Transverse colon (tissue), 4 donors: ENCODE data around the gene RBM5. TPM values are rescaled to one million over a fixed set of nuclear protein-coding genes. Genes with fewer than 3 reads are reported as not detected.

Source experiments
- DNase-seq: peaks from one replicate; pipeline ENCODE4 v3.0.0-alpha.2; 2019
- H3K27ac ChIP-seq, 4 donors: fragments of 200-600 bp; sonication (generic); 2 replicates each; pipeline ENCODE4 v1.5.1; 2016 to 2018; ENCODE audit warnings: inconsistent platforms in 4 of 4
- H3K27me3 ChIP-seq: fragments of 200-600 bp; sonication (generic); 2 replicates; pipeline ENCODE4 v1.5.1; 2017; ENCODE audit warnings: inconsistent platforms
- H3K36me3 ChIP-seq, 4 donors: fragments of 200-600 bp; sonication (generic); 2 replicates each; pipeline ENCODE4 v1.5.1; 2017 to 2019; ENCODE audit warnings: inconsistent platforms in 4 of 4
- H3K4me1 ChIP-seq, 4 donors: fragments of 200-600 bp; sonication (generic); 2 replicates each; pipeline ENCODE4 v1.5.1; 2017 to 2020; ENCODE audit warnings: inconsistent platforms in 4 of 4
- H3K4me3 ChIP-seq, 4 donors: fragments of 200-600 bp; sonication (generic); 1 replicate in 1 of 4; 2 replicates in 3 of 4; pipeline versions ENCODE4 v1.5.1 to v1.6.1; 2017 to 2019; ENCODE audit warnings: inconsistent platforms in 4 of 4
- H3K9me3 ChIP-seq, 2 donors: fragments of 200-600 bp; sonication (generic); 2 replicates each; pipeline ENCODE4 v1.5.1; 2017 to 2019; ENCODE audit warnings: inconsistent platforms in 2 of 2
- CTCF ChIP-seq, 5 experiments: fragments of 200-600 bp in 3 of 5; fragments of 450-650 bp in 2 of 5; sonication (generic) in 3 of 5; IDR thresholded peaks; 1 replicate in 2 of 5; 2 replicates in 3 of 5; pipeline ENCODE4 v1.5.1; 2016 to 2017; ENCODE audit warnings: antibody characterized with exemption in 5 of 5, inconsistent platforms in 3 of 5, mild to moderate bottlenecking in 2 of 5, moderate library complexity in 1 of 5
- EP300 ChIP-seq: sonication (generic); formaldehyde crosslinking; IDR thresholded peaks from one replicate; pipeline ENCODE4 v1.6.1; 2017; ENCODE audit warnings: antibody characterized with exemption, low read depth
- POLR2A ChIP-seq: fragments of 450-650 bp; IDR thresholded peaks from one replicate; pipeline ENCODE4 v1.6.1; 2016; ENCODE audit warnings: antibody characterized with exemption, mild to moderate bottlenecking, moderate library complexity
- POLR2AphosphoS5 ChIP-seq, 3 donors: sonication (generic); formaldehyde crosslinking; IDR thresholded peaks; one replicate each; pipeline ENCODE4 v1.6.1; 2016; ENCODE audit warnings: antibody characterized with exemption in 3 of 3
- WGBS, 2 donors: methylation state at CpG; one replicate each; pipeline ENCODE4 v1.1.5; 2018; ENCODE audit warnings: low coverage in 1 of 2; 5-methylcytosine and 5-hydroxymethylcytosine counted together
- in situ Hi-C, 4 donors: fragments of 200-750 bp; cut with MboI; loops; one replicate each; pipeline versions ENCODE4 v1.15.0 to v1.15.1; 2017; ENCODE audit warnings: low sequenced_read_pairs in 3 of 4, low pct_ligation_motif_present in 1 of 4, low pct_unique_long_range_greater_than_20kb in 1 of 4
- intact Hi-C: fragments of 100-400 bp; cut with DNase I; formaldehyde crosslinking; loops from one replicate; pipeline ENCODE4 v1.15.1; 2023; ENCODE audit warnings: low total_unique reads
- total RNA-seq, 4 donors: library from RNA; depleted of rRNA; stranded (reverse); fragments of >200 nt; gene quantifications; one replicate each; pipeline ENCODE4 v1.1.0, GENCODE V29; 2016

The RBM5 gene
- total RNA-seq, 4 donors from 2014 or later, result 238 to 391 (median 304) TPM

GRCh38 chr3:50125541-50126286, 37.0 kb downstream of the RBM5 start:
- H3K4me1 ChIP-seq, result peaks cover 0 to 23% (median 10%) of the 10 kb centered on the region in 4 donors
- TF ChIP-seq POLR2AphosphoS5 (IDR thresholded peaks at IDR 0.05), result no peak
- TF ChIP-seq EP300, result no peak
- TF ChIP-seq POLR2A, result no peak
- TF ChIP-seq CTCF (IDR thresholded peaks at IDR 0.05), result no peak
- 73 to 80% methylated on average over 1 to 8 of the region's 9 CpGs for WGBS, 2 donors
- H3K9me3 ChIP-seq, result no peaks in the 10 kb centered on the region
- H3K4me3 ChIP-seq, result no peak overlapping the region
- no peak overlapping the region for H3K27ac ChIP-seq
- H3K27me3 ChIP-seq, result no peaks in the 10 kb centered on the region
- in situ Hi-C loops, result loop anchor here in 2 of 4 donors (10.0 kb wide), 2 partner anchors 59 to 69 kb away; partner anchors contain the start of gene GNAT1 (in 1 of the 2)
- H3K36me3 ChIP-seq, result no peaks in the 10 kb centered on the region
- no peak for DNase-seq
- intact Hi-C loops, result loop anchor here (10.0 kb wide), 1 partner anchor 149 kb away; the partner anchor contains the start of gene LSMEM2

- intact Hi-C loops (loop anchor here (10.0 kb wide), 1 partner anchor 148 kb away; the partner anchor contains the start of gene LSMEM2), in situ Hi-C loops (loop anchor here in 2 of 4 donors (10.0 kb wide), 2 partner anchors 58 to 68 kb away; partner anchors contain the start of gene GNAT1 (in 1 of the 2))
These were observed 37.8 kb downstream of the RBM5 start for GRCh38 chr3:50126287-50127211.

GRCh38 chr3:50127251-50127691, 38.6 kb downstream of the RBM5 start:
- H3K27ac ChIP-seq, result no peak overlapping the region
- H3K4me1 ChIP-seq, result peaks cover 0 to 23% (median 10%) of the 10 kb centered on the region in 4 donors
- in situ Hi-C loops, result loop anchor here in 2 of 4 donors (10.0 kb wide), 2 partner anchors 58 to 68 kb away; partner anchors contain the start of gene GNAT1 (in 1 of the 2)
- H3K27me3 ChIP-seq, result no peaks in the 10 kb centered on the region
- TF ChIP-seq CTCF (IDR thresholded peaks at IDR 0.05) (no peak), EP300 (no peak), POLR2AphosphoS5 (IDR thresholded peaks at IDR 0.05) (no peak), POLR2A (no peak)
- H3K4me3 ChIP-seq, result no peak overlapping the region
- H3K9me3 ChIP-seq, result no peaks in the 10 kb centered on the region
- DNase-seq, result no peak
- H3K36me3 ChIP-seq, result no peaks in the 10 kb centered on the region
- intact Hi-C loops, result loop anchor here (10.0 kb wide), 1 partner anchor 148 kb away; the partner anchor contains the start of gene LSMEM2
- 84 to 100% methylated on average over 1 to 7 of the region's 8 CpGs for WGBS, 2 donors

More at GRCh38 chr3:50126287-50127211, 37.8 kb downstream of the RBM5 start:
- H3K36me3 ChIP-seq, result no peaks in the 10 kb centered on the region
- no peaks in the 10 kb centered on the region for H3K27me3 ChIP-seq
- H3K4me1 ChIP-seq, result peaks cover 0 to 23% (median 10%) of the 10 kb centered on the region in 4 donors
- no peak overlapping the region for H3K4me3 ChIP-seq
- no peak overlapping the region for H3K27ac ChIP-seq
- no peaks in the 10 kb centered on the region for H3K9me3 ChIP-seq
- TF ChIP-seq EP300 (no peak), POLR2AphosphoS5 (IDR thresholded peaks at IDR 0.05) (no peak), POLR2A (no peak), CTCF (IDR thresholded peaks at IDR 0.05) (no peak)
- no peak for DNase-seq
- 62% methylated on average over 16 of the region's 16 CpGs; no CpG with 5 or more reads in 1 of the 2 donors for WGBS, 2 donors
